ENCODE results near the gene DGKE.
A peak's percentile ranks its signal among the peaks of the same experiment; 100 is the strongest.

DGKE gene

DNA sequence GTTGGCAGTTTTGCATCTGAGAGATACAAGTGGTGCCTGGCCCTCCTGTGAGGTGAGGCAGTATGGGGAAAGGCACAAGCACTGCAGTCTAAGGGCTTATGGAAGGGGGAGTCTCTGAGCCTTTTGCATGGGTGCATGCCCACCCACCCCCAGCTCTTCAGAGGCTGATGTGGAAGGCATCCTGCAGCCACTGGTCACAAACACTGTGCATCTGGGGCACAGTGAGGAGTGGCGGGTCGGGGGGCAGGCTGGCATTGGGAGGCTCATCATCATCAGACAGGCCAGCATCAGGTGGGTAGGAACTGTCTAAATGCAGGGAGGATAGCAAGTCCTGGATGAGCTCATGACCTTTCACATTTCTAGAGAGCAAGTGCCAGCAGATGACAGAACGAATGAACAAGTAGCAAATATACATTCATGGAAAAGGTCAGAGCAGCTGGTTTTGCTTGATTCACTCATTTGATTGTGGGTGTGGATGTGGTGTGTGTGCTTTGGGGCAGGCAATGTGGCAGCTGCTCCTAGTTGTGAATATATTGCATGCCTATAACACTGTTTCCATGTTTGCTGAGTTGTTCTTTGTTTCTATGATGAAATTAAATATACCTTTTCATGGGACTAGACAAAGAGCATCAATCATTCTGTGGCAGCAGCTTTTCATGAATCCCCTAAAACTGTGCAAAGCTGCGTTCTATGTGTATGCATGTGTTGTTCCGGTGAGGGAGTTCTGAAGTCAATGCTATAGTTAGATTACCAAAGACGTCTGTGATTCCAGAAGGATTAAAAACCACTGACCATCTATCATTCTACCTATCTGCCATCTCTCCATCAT lies 50.7 kb downstream of the DGKE start:
- Histone ChIP-seq H3K4me1 (ENCODE audit: control insufficient read depth in 5 of 5, insufficient read depth in 5 of 5, low read length in 5 of 5) (peaks cover 0 to 14% (median 0%) of the 10 kb centered on the region in 5 donors), H3K9ac (ENCODE audit: low read length in 5 of 5) (no peak overlapping the region), H3K27me3 (ENCODE audit: control insufficient read depth in 5 of 5, insufficient read depth in 4 of 5, low read length in 5 of 5) (no peaks in the 10 kb centered on the region), H3K27ac (ENCODE audit: low read depth, low read length) (no peak overlapping the region), H3K4me3 (ENCODE audit: low read depth in 1 of 5, low read length in 5 of 5) (no peak overlapping the region), H3K9me3 (ENCODE audit: control insufficient read depth in 5 of 5, low read length in 5 of 5) (peaks cover 0 to 9% (median 6%) of the 10 kb centered on the region in 5 donors), H3K36me3 (ENCODE audit: control insufficient read depth in 5 of 5, insufficient read depth in 5 of 5, low read length in 5 of 5) (peaks cover 8 to 40% (median 22%) of the 10 kb centered on the region in 5 donors)

- H3K4me1 ChIP-seq (ENCODE audit: control insufficient read depth in 5 of 5, insufficient read depth in 5 of 5, low read length in 5 of 5) = peaks cover 0 to 14% (median 0%) of the 10 kb centered on the region in 5 donors
- H3K9me3 ChIP-seq (ENCODE audit: control insufficient read depth in 5 of 5, low read length in 5 of 5) = peaks cover 0 to 9% (median 6%) of the 10 kb centered on the region in 5 donors
- no peak overlapping the region for H3K9ac ChIP-seq (ENCODE audit: low read length in 5 of 5)
- H3K27me3 ChIP-seq (ENCODE audit: control insufficient read depth in 5 of 5, insufficient read depth in 4 of 5, low read length in 5 of 5) = no peaks in the 10 kb centered on the region
- H3K36me3 ChIP-seq (ENCODE audit: control insufficient read depth in 5 of 5, insufficient read depth in 5 of 5, low read length in 5 of 5) = peaks cover 8 to 45% (median 28%) of the 10 kb centered on the region in 5 donors
- no peak overlapping the region for H3K27ac ChIP-seq (ENCODE audit: low read depth, low read length)
- no peak overlapping the region for H3K4me3 ChIP-seq (ENCODE audit: low read depth in 1 of 5, low read length in 5 of 5)
These were observed 51.3 kb downstream of the DGKE start for GRCh38 chr17:56885312-56885657.

- peaks cover 0 to 12% (median 0%) of the 10 kb centered on the region in 5 donors for H3K4me1 ChIP-seq (ENCODE audit: control insufficient read depth in 5 of 5, insufficient read depth in 5 of 5, low read length in 5 of 5)
- no peak overlapping the region for H3K27ac ChIP-seq (ENCODE audit: low read depth, low read length)
- H3K27me3 ChIP-seq (ENCODE audit: control insufficient read depth in 5 of 5, insufficient read depth in 4 of 5, low read length in 5 of 5) = no peaks in the 10 kb centered on the region
- H3K9me3 ChIP-seq (ENCODE audit: control insufficient read depth in 5 of 5, low read length in 5 of 5) = peaks cover 0 to 9% (median 6%) of the 10 kb centered on the region in 5 donors
- H3K36me3 ChIP-seq (ENCODE audit: control insufficient read depth in 5 of 5, insufficient read depth in 5 of 5, low read length in 5 of 5) = peaks cover 8 to 56% (median 37%) of the 10 kb centered on the region in 5 donors
- H3K9ac ChIP-seq (ENCODE audit: low read length in 5 of 5) = no peak overlapping the region
- H3K4me3 ChIP-seq (ENCODE audit: low read depth in 1 of 5, low read length in 5 of 5) = no peak overlapping the region
These were observed 52.4 kb downstream of the DGKE start for GRCh38 chr17:56886288-56886731.

GRCh38 chr17:56887105-56887504 lies 53.2 kb downstream of the DGKE start:
- H3K4me1 ChIP-seq (ENCODE audit: control insufficient read depth in 5 of 5, insufficient read depth in 5 of 5, low read length in 5 of 5) = peaks cover 0 to 12% (median 0%) of the 10 kb centered on the region in 5 donors
- no peak overlapping the region for H3K4me3 ChIP-seq (ENCODE audit: low read depth in 1 of 5, low read length in 5 of 5)
- H3K27me3 ChIP-seq (ENCODE audit: control insufficient read depth in 5 of 5, insufficient read depth in 4 of 5, low read length in 5 of 5) = no peaks in the 10 kb centered on the region
- no peak overlapping the region for H3K9ac ChIP-seq (ENCODE audit: low read length in 5 of 5)
- peaks cover 0 to 9% (median 6%) of the 10 kb centered on the region in 5 donors for H3K9me3 ChIP-seq (ENCODE audit: control insufficient read depth in 5 of 5, low read length in 5 of 5)
- H3K27ac ChIP-seq (ENCODE audit: low read depth, low read length) = no peak overlapping the region
- H3K36me3 ChIP-seq (ENCODE audit: control insufficient read depth in 5 of 5, insufficient read depth in 5 of 5, low read length in 5 of 5) = peaks cover 10 to 64% (median 45%) of the 10 kb centered on the region in 5 donors

- peaks cover 14 to 71% (median 52%) of the 10 kb centered on the region in 5 donors for H3K36me3 ChIP-seq (ENCODE audit: control insufficient read depth in 5 of 5, insufficient read depth in 5 of 5, low read length in 5 of 5)
- peaks cover 0 to 12% (median 0%) of the 10 kb centered on the region in 5 donors for H3K4me1 ChIP-seq (ENCODE audit: control insufficient read depth in 5 of 5, insufficient read depth in 5 of 5, low read length in 5 of 5)
- peaks cover 0 to 9% (median 6%) of the 10 kb centered on the region in 5 donors for H3K9me3 ChIP-seq (ENCODE audit: control insufficient read depth in 5 of 5, low read length in 5 of 5)
- no peak overlapping the region for H3K27ac ChIP-seq (ENCODE audit: low read depth, low read length)
- H3K9ac ChIP-seq (ENCODE audit: low read length in 5 of 5) = no peak overlapping the region
- no peaks in the 10 kb centered on the region for H3K27me3 ChIP-seq (ENCODE audit: control insufficient read depth in 5 of 5, insufficient read depth in 4 of 5, low read length in 5 of 5)
- H3K4me3 ChIP-seq (ENCODE audit: low read depth in 1 of 5, low read length in 5 of 5) = no peak overlapping the region
These were observed 53.9 kb downstream of the DGKE start for GRCh38 chr17:56887552-56888467.

- peaks cover 0 to 9% (median 6%) of the 10 kb centered on the region in 5 donors for H3K9me3 ChIP-seq (ENCODE audit: control insufficient read depth in 5 of 5, low read length in 5 of 5)
- H3K27ac ChIP-seq (ENCODE audit: low read depth, low read length) = no peak overlapping the region
- peaks cover 0 to 13% (median 0%) of the 10 kb centered on the region in 5 donors for H3K4me1 ChIP-seq (ENCODE audit: control insufficient read depth in 5 of 5, insufficient read depth in 5 of 5, low read length in 5 of 5)
- H3K9ac ChIP-seq (ENCODE audit: low read length in 5 of 5) = peak overlapping the region in 1 of 5 donors; percentile 35
- peaks cover 14 to 88% (median 76%) of the 10 kb centered on the region in 5 donors for H3K36me3 ChIP-seq (ENCODE audit: control insufficient read depth in 5 of 5, insufficient read depth in 5 of 5, low read length in 5 of 5)
- H3K27me3 ChIP-seq (ENCODE audit: control insufficient read depth in 5 of 5, insufficient read depth in 4 of 5, low read length in 5 of 5) = no peaks in the 10 kb centered on the region
- no peak overlapping the region for H3K4me3 ChIP-seq (ENCODE audit: low read depth in 1 of 5, low read length in 5 of 5)
These were observed 56.4 kb downstream of the DGKE start for GRCh38 chr17:56890390-56890789.

GRCh38 chr17:56890906-56891674 lies 57.1 kb downstream of the DGKE start:
- peaks cover 0 to 9% (median 0%) of the 10 kb centered on the region in 5 donors for H3K4me1 ChIP-seq (ENCODE audit: control insufficient read depth in 5 of 5, insufficient read depth in 5 of 5, low read length in 5 of 5)

GRCh38 chr17:56891751-56892150 lies 57.8 kb downstream of the DGKE start:
- Histone ChIP-seq H3K27ac (ENCODE audit: low read depth, low read length) (no peak overlapping the region), H3K36me3 (ENCODE audit: control insufficient read depth in 5 of 5, insufficient read depth in 5 of 5, low read length in 5 of 5) (peaks cover 12 to 95% (median 76%) of the 10 kb centered on the region in 5 donors), H3K27me3 (ENCODE audit: control insufficient read depth in 5 of 5, insufficient read depth in 4 of 5, low read length in 5 of 5) (no peaks in the 10 kb centered on the region), H3K9me3 (ENCODE audit: control insufficient read depth in 5 of 5, low read length in 5 of 5) (peaks cover 0 to 9% (median 6%) of the 10 kb centered on the region in 5 donors), H3K4me1 (ENCODE audit: control insufficient read depth in 5 of 5, insufficient read depth in 5 of 5, low read length in 5 of 5) (peaks cover 0 to 9% (median 0%) of the 10 kb centered on the region in 5 donors), H3K9ac (ENCODE audit: low read length in 5 of 5) (no peak overlapping the region), H3K4me3 (ENCODE audit: low read depth in 1 of 5, low read length in 5 of 5) (no peak overlapping the region)

More at GRCh38 chr17:56890906-56891674, 57.1 kb downstream of the DGKE start:
- Histone ChIP-seq H3K9me3 (ENCODE audit: control insufficient read depth in 5 of 5, low read length in 5 of 5) (peaks cover 0 to 9% (median 6%) of the 10 kb centered on the region in 5 donors), H3K27ac (ENCODE audit: low read depth, low read length) (no peak overlapping the region), H3K4me3 (ENCODE audit: low read depth in 1 of 5, low read length in 5 of 5) (no peak overlapping the region), H3K27me3 (ENCODE audit: control insufficient read depth in 5 of 5, insufficient read depth in 4 of 5, low read length in 5 of 5) (no peaks in the 10 kb centered on the region), H3K9ac (ENCODE audit: low read length in 5 of 5) (peak overlapping the region in 1 of 5 donors; percentile 35), H3K36me3 (ENCODE audit: control insufficient read depth in 5 of 5, insufficient read depth in 5 of 5, low read length in 5 of 5) (peaks cover 14 to 95% (median 79%) of the 10 kb centered on the region in 5 donors)

GRCh38 chr17:56892333-56892732 lies 58.4 kb downstream of the DGKE start:
- Histone ChIP-seq H3K9ac (ENCODE audit: low read length in 5 of 5) (no peak overlapping the region), H3K27ac (ENCODE audit: low read depth, low read length) (no peak overlapping the region), H3K9me3 (ENCODE audit: control insufficient read depth in 5 of 5, low read length in 5 of 5) (peaks cover 0 to 9% (median 6%) of the 10 kb centered on the region in 5 donors), H3K4me3 (ENCODE audit: low read depth in 1 of 5, low read length in 5 of 5) (no peak overlapping the region), H3K27me3 (ENCODE audit: control insufficient read depth in 5 of 5, insufficient read depth in 4 of 5, low read length in 5 of 5) (no peaks in the 10 kb centered on the region), H3K36me3 (ENCODE audit: control insufficient read depth in 5 of 5, insufficient read depth in 5 of 5, low read length in 5 of 5) (peaks cover 11 to 95% (median 81%) of the 10 kb centered on the region in 5 donors), H3K4me1 (ENCODE audit: control insufficient read depth in 5 of 5, insufficient read depth in 5 of 5, low read length in 5 of 5) (peaks cover 0 to 9% (median 0%) of the 10 kb centered on the region in 5 donors)
